ENCODE results near the gene DCDC2B.

The DCDC2B gene

DNA sequence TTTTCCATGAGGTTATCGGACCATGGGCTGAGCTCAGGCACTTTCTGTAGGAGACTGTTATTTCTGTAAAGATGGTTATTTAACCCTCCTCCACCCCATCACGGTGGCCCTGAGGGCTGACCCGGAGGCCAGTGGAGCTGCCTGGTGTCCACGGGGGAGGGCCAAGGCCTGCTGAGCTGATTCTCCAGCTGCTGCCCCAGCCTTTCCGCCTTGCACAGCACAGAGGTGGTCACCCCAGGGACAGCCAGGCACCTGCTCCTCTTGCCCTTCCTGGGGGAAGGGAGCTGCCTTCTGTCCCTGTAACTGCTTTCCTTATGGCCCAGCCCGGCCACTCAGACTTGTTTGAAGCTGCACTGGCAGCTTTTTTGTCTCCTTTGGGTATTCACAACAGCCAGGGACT is 11.1 kb upstream of the DCDC2B start:
- TF ChIP-seq, protein P1, sequence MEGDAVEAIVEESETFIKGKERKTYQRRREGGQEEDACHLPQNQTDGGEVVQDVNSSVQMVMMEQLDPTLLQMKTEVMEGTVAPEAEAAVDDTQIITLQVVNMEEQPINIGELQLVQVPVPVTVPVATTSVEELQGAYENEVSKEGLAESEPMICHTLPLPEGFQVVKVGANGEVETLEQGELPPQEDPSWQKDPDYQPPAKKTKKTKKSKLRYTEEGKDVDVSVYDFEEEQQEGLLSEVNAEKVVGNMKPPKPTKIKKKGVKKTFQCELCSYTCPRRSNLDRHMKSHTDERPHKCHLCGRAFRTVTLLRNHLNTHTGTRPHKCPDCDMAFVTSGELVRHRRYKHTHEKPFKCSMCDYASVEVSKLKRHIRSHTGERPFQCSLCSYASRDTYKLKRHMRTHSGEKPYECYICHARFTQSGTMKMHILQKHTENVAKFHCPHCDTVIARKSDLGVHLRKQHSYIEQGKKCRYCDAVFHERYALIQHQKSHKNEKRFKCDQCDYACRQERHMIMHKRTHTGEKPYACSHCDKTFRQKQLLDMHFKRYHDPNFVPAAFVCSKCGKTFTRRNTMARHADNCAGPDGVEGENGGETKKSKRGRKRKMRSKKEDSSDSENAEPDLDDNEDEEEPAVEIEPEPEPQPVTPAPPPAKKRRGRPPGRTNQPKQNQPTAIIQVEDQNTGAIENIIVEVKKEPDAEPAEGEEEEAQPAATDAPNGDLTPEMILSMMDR (IDR thresholded peaks at IDR 0.05; ENCODE audit: low read depth, low read length, missing control alignments), result no peak
- H3K36me3 ChIP-seq (replicated peaks), result peaks cover 49% of the 10 kb centered on the region
- no peak overlapping the region for H3K4me3 ChIP-seq (ENCODE audit: low read depth, low read length)
- DNase-seq, result no peak
- no peak overlapping the region for H3K27ac ChIP-seq
- in situ Hi-C loops (cut with HindIII; ENCODE audit: low pct_ligation_motif_present, low sequenced_read_pairs), result no loop called here
- H3K27me3 ChIP-seq (replicated peaks), result no peaks in the 10 kb centered on the region

- Histone ChIP-seq H3K27me3 (replicated peaks) (no peaks in the 10 kb centered on the region), H3K27ac (no peak overlapping the region), H3K36me3 (replicated peaks) (peaks cover 43% of the 10 kb centered on the region), H3K4me3 (ENCODE audit: low read depth, low read length) (no peak overlapping the region)
- TF ChIP-seq, protein P1 (IDR thresholded peaks at IDR 0.05; ENCODE audit: low read depth, low read length, missing control alignments), result no peak
- DNase-seq, result no peak
- in situ Hi-C loops (cut with HindIII; ENCODE audit: low pct_ligation_motif_present, low sequenced_read_pairs), result no loop called here
Observed at GRCh38 chr1:32198237-32199042, 10.4 kb upstream of the DCDC2B start.

GRCh38 chr1:32199043-32199716 is 9.7 kb upstream of the DCDC2B start:
- Histone ChIP-seq H3K4me3 (ENCODE audit: low read depth, low read length) (no peak overlapping the region), H3K27ac (no peak overlapping the region), H3K27me3 (replicated peaks) (no peaks in the 10 kb centered on the region), H3K36me3 (replicated peaks) (peaks cover 37% of the 10 kb centered on the region)
- in situ Hi-C loops (cut with HindIII; ENCODE audit: low pct_ligation_motif_present, low sequenced_read_pairs), result no loop called here
- DNase-seq, result no peak
- TF ChIP-seq, protein P1 (IDR thresholded peaks at IDR 0.05; ENCODE audit: low read depth, low read length, missing control alignments), result no peak

- Histone ChIP-seq H3K27ac (peak overlapping the region; percentile 86), H3K4me3 (ENCODE audit: low read depth, low read length) (peak overlapping the region; percentile 72), H3K36me3 (replicated peaks) (peaks cover 32% of the 10 kb centered on the region), H3K27me3 (replicated peaks) (no peaks in the 10 kb centered on the region)
- in situ Hi-C loops (cut with HindIII; ENCODE audit: low pct_ligation_motif_present, low sequenced_read_pairs), result no loop called here
- no peak for DNase-seq
- TF ChIP-seq, protein P1 (IDR thresholded peaks at IDR 0.05; ENCODE audit: low read depth, low read length, missing control alignments), result no peak
Observed at GRCh38 chr1:32199717-32200072, 9.2 kb upstream of the DCDC2B start.

GRCh38 chr1:32200226-32201010 is 8.5 kb upstream of the DCDC2B start, which contains the start of gene CCDC28B:
TSS of gene CCDC28B (plus strand) at chr1:32200595. CDS start at chr1:32201936, 1,341 bp downstream.
- peak; percentile 68 for DNase-seq
- Histone ChIP-seq H3K27me3 (replicated peaks) (no peaks in the 10 kb centered on the region), H3K36me3 (replicated peaks) (peaks cover 28% of the 10 kb centered on the region), H3K27ac (peak within 1 kb of the TSS; percentile 86), H3K4me3 (ENCODE audit: low read depth, low read length) (peak within 1 kb of the TSS; percentile 72)
- TF ChIP-seq, protein P1 (IDR thresholded peaks at IDR 0.05; ENCODE audit: low read depth, low read length, missing control alignments), result no peak
- in situ Hi-C loops (cut with HindIII; ENCODE audit: low pct_ligation_motif_present, low sequenced_read_pairs), result no loop called here
